Lower leg skin (tissue), 4 donors: ENCODE measurements around the gene CYLD. TPM values are rescaled to one million over a fixed set of nuclear protein-coding genes. Genes with fewer than 3 reads are reported as not detected.
A peak's percentile ranks its signal among the peaks of the same experiment; 100 is the strongest.

ENCODE experiments used
- DNase-seq, 2 donors: peaks; one replicate each; pipeline ENCODE4 v3.0.0-alpha.2; 2019; ENCODE audit warnings: low spot score in 2 of 2
- H3K4me3 ChIP-seq: fragments of 200-600 bp; sonication (generic); 2 replicates; pipeline ENCODE4 v1.5.1; 2017; ENCODE audit warnings: mild to moderate bottlenecking, low read depth; ENCODE audit not compliant: poor library complexity, severe bottlenecking
- POLR2A ChIP-seq, 2 donors: fragments of 450-650 bp; IDR thresholded peaks; one replicate each; pipeline ENCODE4 v1.6.1; 2016 to 2017; ENCODE audit warnings: antibody characterized with exemption in 2 of 2, mild to moderate bottlenecking in 1 of 2, moderate library complexity in 1 of 2
- WGBS, 2 donors: methylation state at CpG; one replicate each; pipeline ENCODE4 v1.1.5; 2018; 5-methylcytosine and 5-hydroxymethylcytosine counted together
- intact Hi-C: fragments of 100-400 bp; cut with DNase I; formaldehyde crosslinking; loops from one replicate; pipeline ENCODE4 v1.15.0; 2023; ENCODE audit warnings: low total_unique reads
- total RNA-seq, 4 donors: library from RNA; depleted of rRNA; stranded (reverse); fragments of >200 nt; gene quantifications; one replicate each; pipeline ENCODE4 v1.1.0, GENCODE V29; 2016
- TF ChIP-seq, protein P1 (sequence below), 3 donors: fragments of 450-650 bp; IDR thresholded peaks; one replicate each; pipeline ENCODE4 v1.5.1; 2016; ENCODE audit warnings: antibody characterized with exemption in 3 of 3, mild to moderate bottlenecking in 3 of 3, moderate library complexity in 2 of 3

Gene CYLD
- total RNA-seq, 4 donors from 2014 or later = 35.8 to 50.3 (median 41.8) TPM

- no peak for TF ChIP-seq POLR2A (IDR thresholded peaks at IDR 0.05)
- TF ChIP-seq, protein P1, sequence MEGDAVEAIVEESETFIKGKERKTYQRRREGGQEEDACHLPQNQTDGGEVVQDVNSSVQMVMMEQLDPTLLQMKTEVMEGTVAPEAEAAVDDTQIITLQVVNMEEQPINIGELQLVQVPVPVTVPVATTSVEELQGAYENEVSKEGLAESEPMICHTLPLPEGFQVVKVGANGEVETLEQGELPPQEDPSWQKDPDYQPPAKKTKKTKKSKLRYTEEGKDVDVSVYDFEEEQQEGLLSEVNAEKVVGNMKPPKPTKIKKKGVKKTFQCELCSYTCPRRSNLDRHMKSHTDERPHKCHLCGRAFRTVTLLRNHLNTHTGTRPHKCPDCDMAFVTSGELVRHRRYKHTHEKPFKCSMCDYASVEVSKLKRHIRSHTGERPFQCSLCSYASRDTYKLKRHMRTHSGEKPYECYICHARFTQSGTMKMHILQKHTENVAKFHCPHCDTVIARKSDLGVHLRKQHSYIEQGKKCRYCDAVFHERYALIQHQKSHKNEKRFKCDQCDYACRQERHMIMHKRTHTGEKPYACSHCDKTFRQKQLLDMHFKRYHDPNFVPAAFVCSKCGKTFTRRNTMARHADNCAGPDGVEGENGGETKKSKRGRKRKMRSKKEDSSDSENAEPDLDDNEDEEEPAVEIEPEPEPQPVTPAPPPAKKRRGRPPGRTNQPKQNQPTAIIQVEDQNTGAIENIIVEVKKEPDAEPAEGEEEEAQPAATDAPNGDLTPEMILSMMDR (IDR thresholded peaks at IDR 0.05) = no peak
- DNase-seq = peak; percentile 6 to 68
- 89% methylated on average over 7 of the region's 7 CpGs for WGBS, 2 donors
- H3K4me3 ChIP-seq = no peak overlapping the region
- intact Hi-C loops = no loop called here
Observed at GRCh38 chr16:50815382-50815781, 73.5 kb downstream of the CYLD start.

GRCh38 chr16:50816901-50817555 lies 75.1 kb downstream of the CYLD start:
- no peak for TF ChIP-seq POLR2A (IDR thresholded peaks at IDR 0.05)
- TF ChIP-seq, protein P1 (IDR thresholded peaks at IDR 0.05) = no peak
- WGBS, 2 donors = 91 to 93% methylated on average over 11 of the region's 11 CpGs
- no peak overlapping the region for H3K4me3 ChIP-seq
- intact Hi-C loops = no loop called here
- DNase-seq = peak in 1 of 2 donors; percentile 61

GRCh38 chr16:50818380-50818779 lies 76.5 kb downstream of the CYLD start:
- TF ChIP-seq, protein P1 (IDR thresholded peaks at IDR 0.05) = no peak
- TF ChIP-seq POLR2A (IDR thresholded peaks at IDR 0.05) = no peak
- intact Hi-C loops = no loop called here
- DNase-seq = no peak
- no peak overlapping the region for H3K4me3 ChIP-seq
- WGBS, 2 donors = 87 to 92% methylated on average over 8 of the region's 8 CpGs

DNA sequence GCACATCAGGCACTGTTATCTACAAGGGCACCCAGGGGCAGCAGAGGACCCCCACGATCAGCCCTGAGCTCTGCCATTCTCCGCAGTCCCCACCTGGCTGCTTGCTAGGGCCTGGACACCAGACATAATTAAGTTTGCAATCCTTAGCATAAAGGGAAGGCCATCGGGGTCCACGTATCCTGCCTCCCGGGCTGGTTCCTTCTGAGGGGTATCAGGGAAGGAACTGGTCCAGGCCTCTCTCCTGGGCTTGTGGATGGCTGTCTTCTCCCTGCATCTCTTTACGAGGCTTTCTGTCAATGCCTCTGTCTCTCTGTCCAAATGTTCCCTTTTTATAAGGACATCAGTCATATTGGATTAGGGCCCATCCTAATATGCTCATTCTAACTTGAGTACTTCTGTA lies 77.8 kb downstream of the CYLD start:
- DNase-seq = peak in 1 of 2 donors; percentile 76
- intact Hi-C loops = no loop called here
- H3K4me3 ChIP-seq = no peak overlapping the region
- WGBS, 2 donors = 92 to 95% methylated on average over 6 of the region's 6 CpGs
- TF ChIP-seq, protein P1 (IDR thresholded peaks at IDR 0.05) = no peak
- TF ChIP-seq POLR2A (IDR thresholded peaks at IDR 0.05) = no peak

- TF ChIP-seq, protein P1 (IDR thresholded peaks at IDR 0.05) = no peak
- no peak for TF ChIP-seq POLR2A (IDR thresholded peaks at IDR 0.05)
- no peak overlapping the region for H3K4me3 ChIP-seq
- WGBS, 2 donors = 90 to 94% methylated on average over 5 of the region's 5 CpGs
- intact Hi-C loops = no loop called here
- DNase-seq = peak in 1 of 2 donors; percentile 5
Observed at GRCh38 chr16:50820225-50820624, 78.3 kb downstream of the CYLD start.

GRCh38 chr16:50821586-50821985 lies 79.7 kb downstream of the CYLD start:
- no peak overlapping the region for H3K4me3 ChIP-seq
- peak in 1 of 2 donors; percentile 49 for DNase-seq
- TF ChIP-seq, protein P1 (IDR thresholded peaks at IDR 0.05) = no peak
- TF ChIP-seq POLR2A (IDR thresholded peaks at IDR 0.05) = no peak
- intact Hi-C loops = no loop called here
- 82 to 86% methylated on average over 6 of the region's 6 CpGs for WGBS, 2 donors
